Ovary (tissue), 3 donors: ENCODE results near the gene CAPRIN1.

Source experiments
- CTCF ChIP-seq, 3 donors: fragments of 450-650 bp in 2 of 3; fragments of 200-600 bp in 1 of 3; IDR thresholded peaks; one replicate each; pipeline versions ENCODE4 v1.5.1 to v1.8.0; 2016 to 2022; ENCODE audit warnings: antibody characterized with exemption in 3 of 3, mild to moderate bottlenecking in 1 of 3
- EP300 ChIP-seq: sonication (generic); formaldehyde crosslinking; IDR thresholded peaks from one replicate; pipeline ENCODE4 v1.6.1; 2017; ENCODE audit warnings: antibody characterized with exemption
- POLR2A ChIP-seq: fragments of 450-650 bp; IDR thresholded peaks from one replicate; pipeline ENCODE4 v1.6.1; 2017; ENCODE audit warnings: antibody characterized with exemption, mild to moderate bottlenecking, moderate library complexity
- donor health status: DM: no; HTN: no; CAD: no.

DNA sequence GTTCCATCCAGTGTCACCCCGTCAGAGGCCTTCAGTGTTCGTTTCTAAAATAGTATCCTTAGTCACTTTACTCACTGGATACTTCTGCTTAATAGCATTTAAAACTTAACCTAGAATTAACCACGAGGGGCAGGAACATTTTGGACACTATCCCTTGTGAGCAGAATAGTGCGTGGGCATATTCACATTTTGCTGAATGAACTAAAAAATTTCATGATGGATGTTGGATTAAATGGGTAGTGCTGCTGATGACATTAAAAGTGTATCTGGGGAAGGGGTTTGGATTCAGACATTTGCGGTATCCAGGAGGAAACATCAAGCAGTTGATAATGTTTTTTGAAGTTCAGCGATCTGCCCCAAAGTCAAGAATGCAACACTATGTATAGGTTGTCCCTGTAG, 53.1 kb downstream of the CAPRIN1 start:
- TF ChIP-seq CTCF (IDR thresholded peaks at IDR 0.05) (no peak), POLR2A (no peak), EP300 (no peak)
